Measurements from ENCODE around the gene LDLRAD2.
"Not testable (repeated sequence)": the region's sequence is repeated elsewhere in the genome, so short reads cannot be mapped to it uniquely, and the experiment has no call there.

LDLRAD2 gene

GRCh38 chr1:21823980-21824702, 12.1 kb downstream of the LDLRAD2 start:
- no peak for DNase-seq (ENCODE audit: low spot score)

GRCh38 chr1:21824926-21825325, 12.9 kb downstream of the LDLRAD2 start:
- FAIRE-seq (no peak), DNase-seq (ENCODE audit: low spot score) (no peak)

More at GRCh38 chr1:21823980-21824702, 12.1 kb downstream of the LDLRAD2 start:
- FAIRE-seq = no peak

GRCh38 chr1:21825393-21825792, 13.3 kb downstream of the LDLRAD2 start:
- FAIRE-seq (no peak), DNase-seq (ENCODE audit: low spot score) (no peak)

GRCh38 chr1:21826694-21827093, 14.6 kb downstream of the LDLRAD2 start:
- FAIRE-seq; DNase-seq (ENCODE audit: low spot score): not testable (repeated sequence)

- FAIRE-seq (no peak), DNase-seq (ENCODE audit: low spot score) (no peak)
These were observed 15.1 kb downstream of the LDLRAD2 start for GRCh38 chr1:21827141-21827679.

GRCh38 chr1:21828075-21828474, 16.0 kb downstream of the LDLRAD2 start:
- DNase-seq (ENCODE audit: low spot score) (no peak), FAIRE-seq (no peak)

- no peak for DNase-seq (ENCODE audit: low spot score)
- FAIRE-seq = no peak
These were observed 16.6 kb downstream of the LDLRAD2 start for GRCh38 chr1:21828506-21829210.

- DNase-seq (ENCODE audit: low spot score) (no peak), FAIRE-seq (peak; percentile 13)
These were observed 17.2 kb downstream of the LDLRAD2 start for GRCh38 chr1:21829294-21829693.

- FAIRE-seq = no peak
- DNase-seq (ENCODE audit: low spot score) = no peak
These were observed 18.9 kb downstream of the LDLRAD2 start for GRCh38 chr1:21830792-21831453.

GRCh38 chr1:21831454-21831970, 19.4 kb downstream of the LDLRAD2 start:
- DNase-seq (ENCODE audit: low spot score) (no peak), FAIRE-seq (no peak)

- peak; percentile 58 for FAIRE-seq
These were observed 21.4 kb downstream of the LDLRAD2 start for GRCh38 chr1:21833392-21833976.

GRCh38 chr1:21834094-21834493, 22.0 kb downstream of the LDLRAD2 start:
- DNase-seq (ENCODE audit: low spot score) (no peak), FAIRE-seq (no peak)

More at GRCh38 chr1:21833392-21833976, 21.4 kb downstream of the LDLRAD2 start:
- no peak for DNase-seq (ENCODE audit: low spot score)

- FAIRE-seq = no peak
- DNase-seq (ENCODE audit: low spot score) = no peak
These were observed 22.6 kb downstream of the LDLRAD2 start for GRCh38 chr1:21834666-21835065.

GRCh38 chr1:21836010-21836409, 23.9 kb downstream of the LDLRAD2 start:
- no peak for FAIRE-seq
- no peak for DNase-seq (ENCODE audit: low spot score)

GRCh38 chr1:21836729-21837128, 24.7 kb downstream of the LDLRAD2 start:
- no peak for FAIRE-seq

GRCh38 chr1:21837476-21837875, 25.4 kb downstream of the LDLRAD2 start:
- DNase-seq (ENCODE audit: low spot score) (no peak), FAIRE-seq (no peak)

More at GRCh38 chr1:21836729-21837128, 24.7 kb downstream of the LDLRAD2 start:
- DNase-seq (ENCODE audit: low spot score) = no peak

GRCh38 chr1:21838359-21839157, 26.5 kb downstream of the LDLRAD2 start:
- FAIRE-seq (no peak), DNase-seq (ENCODE audit: low spot score) (no peak)

- no peak for FAIRE-seq
- no peak for DNase-seq (ENCODE audit: low spot score)
These were observed 27.4 kb downstream of the LDLRAD2 start for GRCh38 chr1:21839337-21840037.

GRCh38 chr1:21840981-21841380, 28.9 kb downstream of the LDLRAD2 start:
- no peak for FAIRE-seq
- DNase-seq (ENCODE audit: low spot score) = no peak

All from urothelium cell line (cell line).